HepG2 (cell line): Measurements from ENCODE around the gene TSPAN11. TPM values are rescaled to one million over a fixed set of nuclear protein-coding genes. Genes with fewer than 3 reads are reported as not detected.

Source experiments
- ATAC-seq: fragments of 200-7000 bp; cut with Tn5 transposase; 3 replicates; pipeline ENCODE4 v1.9.1; 2020; ENCODE audit warnings: mild to moderate bottlenecking, moderate library complexity
- BruUV-seq: library from RNA; stranded (reverse); fragments of 400-500 nt; replicated peaks from 2 replicates; lab custom pipeline; 2021; lab: Mats Ljungman, UMichigan
- CTCF ChIA-PET: fragments of 300-600 bp; formaldehyde crosslinking; extraction: SDS; loops from one replicate; lab custom pipeline; 2021; ENCODE audit warnings: low total read pairs, inconsistent platforms, low intra/inter-chr PET ratio; lab: Yijun Ruan, JAX
- POLR2A ChIA-PET: fragments of 350-600 bp; sonication (Branson Sonifier 250); formaldehyde crosslinking; loops from one replicate; lab custom pipeline; 2020; ENCODE audit warnings: antibody characterized with exemption, inconsistent platforms; lab: Yijun Ruan, JAX
- DNase-seq: peaks from one replicate; pipeline ENCODE4 v3.0.0-alpha.2; 2015; ENCODE audit warnings: low spot score
- FAIRE-seq: peaks from 3 replicates; lab custom pipeline; 2011; peaks lifted over from hg19 to GRCh38; lab: Jason Lieb, UNC
- H2AFZ ChIP-seq: one replicate; pipeline ENCODE4 v1.6.1; 2011; ENCODE audit warnings: low read length, inconsistent platforms
- H3K27ac ChIP-seq: fragments of 300-600 bp; 3 replicates; pipeline ENCODE4 v1.8.0; 2011; ENCODE audit warnings: mixed run types, mild to moderate bottlenecking, mixed read lengths, low read length, inconsistent platforms; ENCODE audit not compliant: insufficient read depth; ENCODE audit errors: extremely low read length
- H3K27me3 ChIP-seq, 2 experiments: fragments of 200-600 bp in 1 of 2; 2 replicates in 1 of 2; 3 replicates in 1 of 2; pipeline versions ENCODE4 v1.6.0 to v1.8.0; 2011; ENCODE audit warnings: low read length in 2 of 2, mild to moderate bottlenecking in 2 of 2, moderate library complexity in 2 of 2, inconsistent platforms in 1 of 2; ENCODE audit not compliant: insufficient read depth in 2 of 2, control insufficient read depth in 1 of 2
- H3K36me3 ChIP-seq, 2 experiments: fragments of 200-600 bp in 1 of 2; replicated peaks in 1 of 2; 2 replicates in 1 of 2; 3 replicates in 1 of 2; pipeline versions ENCODE4 v1.5.1 to v1.8.0; 2011; ENCODE audit warnings: low read length in 2 of 2, inconsistent platforms in 1 of 2; ENCODE audit not compliant: insufficient read depth in 2 of 2, control insufficient read depth in 1 of 2
- H3K4me1 ChIP-seq: 2 replicates; pipeline ENCODE4 v1.5.1; 2012; ENCODE audit warnings: low read length, inconsistent platforms; ENCODE audit not compliant: insufficient read depth
- H3K4me2 ChIP-seq: 2 replicates; pipeline ENCODE4 v1.6.0; 2011; ENCODE audit warnings: low read depth, low read length, inconsistent platforms
- H3K4me3 ChIP-seq, 3 experiments: fragments of 200-600 bp in 1 of 3; sonication (generic), shearing (Covaris generic) in 1 of 3; replicated peaks in 1 of 3; 2 replicates each; pipeline ENCODE4 v1.5.1; 2011 to 2016; ENCODE audit warnings: low read length in 3 of 3, inconsistent platforms in 2 of 3, low read depth in 2 of 3, mild to moderate bottlenecking in 2 of 3, control low read depth in 1 of 3, mixed read lengths in 1 of 3; ENCODE audit not compliant: insufficient read depth in 1 of 3
- H3K79me2 ChIP-seq: one replicate; pipeline ENCODE4 v1.6.1; 2011; ENCODE audit warnings: low read length, inconsistent platforms; ENCODE audit not compliant: insufficient read depth
- H3K9ac ChIP-seq: 2 replicates; pipeline ENCODE4 v1.6.0; 2011; ENCODE audit warnings: mild to moderate bottlenecking, low read depth, low read length, inconsistent platforms; ENCODE audit not compliant: insufficient read depth
- H3K9me3 ChIP-seq: 2 replicates; pipeline ENCODE4 v1.5.1; 2012; ENCODE audit warnings: mild to moderate bottlenecking, low read length
- H4K20me1 ChIP-seq: 2 replicates; pipeline ENCODE4 v1.6.0; 2011; ENCODE audit warnings: inconsistent platforms, mild to moderate bottlenecking, low read length, moderate library complexity; ENCODE audit not compliant: insufficient read depth
- GZF1 ChIP-seq: sonication (generic); formaldehyde crosslinking; IDR thresholded peaks from 2 replicates; pipeline ENCODE4 v1.5.1; 2020; ENCODE audit warnings: mild to moderate bottlenecking, missing genetic modification reagents
- HNRNPL ChIP-seq: fragments of 200-400 bp; formaldehyde crosslinking; IDR thresholded peaks from 2 replicates; pipeline ENCODE4 v1.6.1; 2017; ENCODE audit warnings: mild to moderate bottlenecking, low read depth, low read length
- KDM2A ChIP-seq: sonication (generic); formaldehyde crosslinking; IDR thresholded peaks from 2 replicates; pipeline ENCODE4 v1.4.0; 2020; ENCODE audit warnings: low read depth, missing genetic modification reagents, borderline replicate concordance
- MYC ChIP-seq: sonication (generic); formaldehyde crosslinking; IDR thresholded peaks from 2 replicates; pipeline ENCODE4 v1.9.0; 2021; ENCODE audit warnings: missing genetic modification reagents, borderline replicate concordance
- ZNF256 ChIP-seq: sonication (generic); formaldehyde crosslinking; conservative IDR thresholded peaks from 2 replicates; pipeline ENCODE4 v1.4.0; 2020; ENCODE audit warnings: missing genetic modification reagents
- WGBS: methylation state at CpG from one replicate; pipeline ENCODE4 v1.1.6; 2017; ENCODE audit warnings: low lambda C conversion rate; 5-methylcytosine and 5-hydroxymethylcytosine counted together
- in situ Hi-C: cut with HindIII; loops from 2 replicates; pipeline ENCODE4 v1.10.0; 2017; ENCODE audit warnings: low pct_unique_long_range_greater_than_20kb; ENCODE audit not compliant: extremely low pct_ligation_motif_present
- intact Hi-C: fragments of 100-400 bp; cut with micrococcal nuclease; formaldehyde crosslinking; loops from one replicate; pipeline ENCODE4 v1.10.0; 2022; ENCODE audit not compliant: unreplicated experiment
- polyA plus RNA-seq, 8 experiments: library from polyadenylated mRNA; depleted of rRNA in 3 of 8; stranded (reverse) in 7 of 8; unstranded in 1 of 8; fragments of >200 nt; fragmentation: Illumina TruSeq in 4 of 8; extraction: Trizol in 4 of 8; gene quantifications; 2 replicates each; pipeline versions ENCODE4 v1.2.1 to v1.2.3, GENCODE V29; 2011 to 2016; ENCODE audit warnings: low read depth in 4 of 8, missing spikeins in 1 of 8, mixed read lengths in 1 of 8; ENCODE audit not compliant: insufficient read depth in 1 of 8
- total RNA-seq, 5 experiments: library from RNA; depleted of rRNA; stranded (reverse); fragments of >200 nt; fragmentation: Illumina TruSeq; extraction: Trizol; gene quantifications; 2 replicates each; pipeline ENCODE4 v1.2.3, GENCODE V29; 2016; ENCODE audit warnings: low read depth in 1 of 5
- TF ChIP-seq, protein P1 (sequence below): sonication (generic); formaldehyde crosslinking; IDR thresholded peaks from 2 replicates; pipeline ENCODE4 v1.5.0; 2020; ENCODE audit warnings: missing genetic modification reagents
- TF ChIP-seq, protein P2 (sequence below): sonication (generic); formaldehyde crosslinking; IDR thresholded peaks from 2 replicates; pipeline ENCODE4 v1.4.0; 2020; ENCODE audit warnings: mild to moderate bottlenecking, low read depth, missing genetic modification reagents

TSPAN11 gene
- total and polyA plus RNA-seq, 2 of the 13 experiments (the other 11 are each of a cell fraction or from before 2014, with no cell fraction given) = 0.01 to 0.07 TPM

DNA sequence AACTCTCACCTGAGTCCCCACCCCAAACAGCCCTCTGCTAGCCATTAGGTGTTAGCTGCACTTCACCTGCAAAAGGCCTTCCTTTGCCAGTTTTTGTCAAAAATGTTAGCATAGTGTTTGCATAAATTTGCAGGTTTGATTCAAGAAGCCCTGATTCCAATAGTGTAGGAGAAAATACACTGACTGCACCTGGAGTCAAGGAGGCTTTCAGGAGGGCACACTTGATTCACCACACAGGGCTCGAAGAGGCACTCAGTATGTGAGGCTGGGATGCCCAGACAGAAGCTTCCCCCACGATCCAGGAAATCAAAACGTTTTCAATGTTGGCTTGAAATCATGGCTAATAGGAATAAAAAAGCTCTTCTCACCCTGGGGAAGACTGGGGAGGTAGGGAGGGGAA, 106.6 kb downstream of the TSPAN11 start (continued):
- TF ChIP-seq MYC (CRISPR knock-in tag) (no peak), GZF1 (CRISPR knock-in tag) (no peak), HNRNPL (no peak)
- TF ChIP-seq, protein P1, sequence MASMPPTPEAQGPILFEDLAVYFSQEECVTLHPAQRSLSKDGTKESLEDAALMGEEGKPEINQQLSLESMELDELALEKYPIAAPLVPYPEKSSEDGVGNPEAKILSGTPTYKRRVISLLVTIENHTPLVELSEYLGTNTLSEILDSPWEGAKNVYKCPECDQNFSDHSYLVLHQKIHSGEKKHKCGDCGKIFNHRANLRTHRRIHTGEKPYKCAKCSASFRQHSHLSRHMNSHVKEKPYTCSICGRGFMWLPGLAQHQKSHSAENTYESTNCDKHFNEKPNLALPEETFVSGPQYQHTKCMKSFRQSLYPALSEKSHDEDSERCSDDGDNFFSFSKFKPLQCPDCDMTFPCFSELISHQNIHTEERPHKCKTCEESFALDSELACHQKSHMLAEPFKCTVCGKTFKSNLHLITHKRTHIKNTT = no peak
- TF ChIP-seq, all 625 proteins: peak for 0

DNA sequence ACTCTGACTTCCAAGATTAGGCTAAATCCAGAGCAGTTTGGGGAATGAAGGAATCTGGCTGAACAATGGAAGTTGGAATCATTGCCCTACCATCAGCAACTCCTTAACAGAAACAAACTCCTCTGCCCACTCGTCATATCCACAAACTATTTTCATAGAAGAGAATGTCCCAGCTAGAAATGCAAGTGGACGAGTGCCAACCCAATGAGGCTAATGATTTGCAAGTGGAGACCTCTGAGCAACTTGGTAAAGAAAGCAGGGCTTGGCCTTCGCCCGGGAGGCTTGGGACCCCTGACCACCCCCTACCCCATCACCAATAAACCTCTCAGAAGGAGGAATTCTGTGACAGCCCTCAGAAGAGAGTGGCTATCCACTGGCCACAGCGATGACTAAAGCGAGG, 107.1 kb downstream of the TSPAN11 start:
- BruUV-seq = no TSS peak
- WGBS = 18% methylated on average over 6 of the region's 6 CpGs
- H3K4me1 ChIP-seq = no peaks in the 10 kb centered on the region
- POLR2A ChIA-PET = no interaction called here
- H3K9ac ChIP-seq = no peak overlapping the region
- H3K4me3 ChIP-seq = no peak overlapping the region
- H3K9me3 ChIP-seq = no peaks in the 10 kb centered on the region
- H4K20me1 ChIP-seq = no peaks in the 10 kb centered on the region
- no peaks in the 10 kb centered on the region for H3K36me3 ChIP-seq
- DNase-seq (no peak), ATAC-seq (no peak), FAIRE-seq (no peak)
- no peak overlapping the region for H3K27ac ChIP-seq
- H3K79me2 ChIP-seq = no peaks in the 10 kb centered on the region
- intact Hi-C loops (no loop called here), in situ Hi-C loops (no loop called here)
- H3K27me3 ChIP-seq = peaks cover 0 to 2% of the 10 kb centered on the region in 2 experiments; a peak in 1 of 5 replicates
- no peak overlapping the region for H2AFZ ChIP-seq
- no peak for TF ChIP-seq KDM2A (CRISPR knock-in tag)
- no peak overlapping the region for H3K4me2 ChIP-seq
- CTCF ChIA-PET = no interaction called here

DNA sequence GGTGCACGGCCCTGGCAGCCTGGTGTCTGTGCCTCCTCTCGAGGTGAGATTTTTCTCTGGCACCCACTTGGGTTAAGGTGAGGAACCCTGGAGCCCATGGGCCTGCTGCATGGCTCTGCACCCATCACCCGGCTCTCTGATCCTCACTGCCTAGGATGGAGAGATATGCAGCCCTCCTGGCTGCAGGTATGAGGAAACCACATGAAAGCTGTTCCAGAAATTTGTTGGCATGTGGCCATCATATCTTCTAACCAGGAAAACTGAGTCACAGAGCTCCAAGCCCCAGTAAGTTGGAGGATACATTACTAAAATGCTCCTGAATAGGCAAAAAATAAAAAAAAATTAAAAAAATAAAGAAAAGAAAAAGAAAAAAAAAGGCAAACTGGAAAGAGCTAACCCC, 107.8 kb downstream of the TSPAN11 start:
- TF ChIP-seq, protein P2, sequence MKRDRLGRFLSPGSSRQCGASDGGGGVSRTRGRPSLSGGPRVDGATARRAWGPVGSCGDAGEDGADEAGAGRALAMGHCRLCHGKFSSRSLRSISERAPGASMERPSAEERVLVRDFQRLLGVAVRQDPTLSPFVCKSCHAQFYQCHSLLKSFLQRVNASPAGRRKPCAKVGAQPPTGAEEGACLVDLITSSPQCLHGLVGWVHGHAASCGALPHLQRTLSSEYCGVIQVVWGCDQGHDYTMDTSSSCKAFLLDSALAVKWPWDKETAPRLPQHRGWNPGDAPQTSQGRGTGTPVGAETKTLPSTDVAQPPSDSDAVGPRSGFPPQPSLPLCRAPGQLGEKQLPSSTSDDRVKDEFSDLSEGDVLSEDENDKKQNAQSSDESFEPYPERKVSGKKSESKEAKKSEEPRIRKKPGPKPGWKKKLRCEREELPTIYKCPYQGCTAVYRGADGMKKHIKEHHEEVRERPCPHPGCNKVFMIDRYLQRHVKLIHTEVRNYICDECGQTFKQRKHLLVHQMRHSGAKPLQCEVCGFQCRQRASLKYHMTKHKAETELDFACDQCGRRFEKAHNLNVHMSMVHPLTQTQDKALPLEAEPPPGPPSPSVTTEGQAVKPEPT (CRISPR knock-in tag) = no peak
- TF ChIP-seq ZNF256 = no peak
- DNase-seq (no peak), ATAC-seq (no peak), FAIRE-seq (no peak)
- intact Hi-C loops (no loop called here), in situ Hi-C loops (no loop called here)
- POLR2A ChIA-PET = no interaction called here
- Histone ChIP-seq H3K27ac (no peak overlapping the region), H3K4me3 (no peak overlapping the region), H3K9me3 (no peaks in the 10 kb centered on the region), H3K36me3 (no peaks in the 10 kb centered on the region), H3K4me2 (no peak overlapping the region), H3K79me2 (no peaks in the 10 kb centered on the region), H2AFZ (no peak overlapping the region), H4K20me1 (no peaks in the 10 kb centered on the region), H3K4me1 (no peaks in the 10 kb centered on the region), H3K9ac (no peak overlapping the region), H3K27me3 (peaks cover 0 to 2% of the 10 kb centered on the region in 2 experiments; a peak in 1 of 5 replicates)
- CTCF ChIA-PET = no interaction called here
- BruUV-seq = no TSS peak
- WGBS = 0% methylated on average over 1 of the region's 3 CpGs
